ENCODE data around the gene SPAG7. TPM values are rescaled to one million over a fixed set of nuclear protein-coding genes. Genes with fewer than 3 reads are reported as not detected.

The SPAG7 gene
- total RNA-seq, 1 experiment from 2014 or later, result 56.3 TPM

DNA sequence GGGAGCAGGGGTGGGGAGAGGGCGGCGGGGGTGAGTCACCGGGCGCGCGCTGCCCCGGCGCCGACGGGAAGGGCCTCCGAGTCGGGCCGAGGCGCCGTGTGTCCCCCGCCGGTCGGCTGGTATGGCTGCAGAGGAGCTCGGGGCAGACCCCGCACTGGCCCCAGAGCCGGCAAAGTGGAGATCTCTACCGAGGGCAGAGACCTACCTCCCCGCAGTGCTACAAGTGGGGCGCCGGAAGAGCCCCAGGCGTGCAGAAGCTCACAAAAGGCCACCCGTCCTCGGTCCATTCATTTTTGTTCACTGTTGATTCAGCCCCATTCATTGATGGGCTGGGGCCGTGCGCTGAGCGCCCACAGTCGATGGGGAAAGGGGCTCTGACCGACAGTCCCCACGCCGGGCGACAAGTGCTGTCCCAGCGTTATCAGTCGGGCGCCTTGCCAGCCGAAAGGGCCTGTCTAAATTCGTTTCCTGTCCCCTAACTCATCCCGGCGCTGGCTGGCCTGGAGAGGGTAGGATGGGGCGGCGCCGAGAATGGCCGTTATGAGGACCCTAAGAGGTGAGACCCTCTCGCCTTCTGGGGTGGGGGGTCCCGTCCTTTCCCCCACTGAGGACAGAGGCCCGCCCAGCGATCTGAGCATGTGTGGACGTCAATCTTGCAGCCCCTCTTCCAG lies 17.4 kb downstream of the SPAG7 start:
- DNase-seq (ENCODE audit: low read depth), result no peak

GRCh38 chr17:4949321-4950074 lies 18.1 kb downstream of the SPAG7 start:
- DNase-seq (ENCODE audit: low read depth), result peak; percentile 83

- peak; percentile 96 for DNase-seq (ENCODE audit: low read depth)
These were observed 18.7 kb downstream of the SPAG7 start for GRCh38 chr17:4948931-4949320.

DNA sequence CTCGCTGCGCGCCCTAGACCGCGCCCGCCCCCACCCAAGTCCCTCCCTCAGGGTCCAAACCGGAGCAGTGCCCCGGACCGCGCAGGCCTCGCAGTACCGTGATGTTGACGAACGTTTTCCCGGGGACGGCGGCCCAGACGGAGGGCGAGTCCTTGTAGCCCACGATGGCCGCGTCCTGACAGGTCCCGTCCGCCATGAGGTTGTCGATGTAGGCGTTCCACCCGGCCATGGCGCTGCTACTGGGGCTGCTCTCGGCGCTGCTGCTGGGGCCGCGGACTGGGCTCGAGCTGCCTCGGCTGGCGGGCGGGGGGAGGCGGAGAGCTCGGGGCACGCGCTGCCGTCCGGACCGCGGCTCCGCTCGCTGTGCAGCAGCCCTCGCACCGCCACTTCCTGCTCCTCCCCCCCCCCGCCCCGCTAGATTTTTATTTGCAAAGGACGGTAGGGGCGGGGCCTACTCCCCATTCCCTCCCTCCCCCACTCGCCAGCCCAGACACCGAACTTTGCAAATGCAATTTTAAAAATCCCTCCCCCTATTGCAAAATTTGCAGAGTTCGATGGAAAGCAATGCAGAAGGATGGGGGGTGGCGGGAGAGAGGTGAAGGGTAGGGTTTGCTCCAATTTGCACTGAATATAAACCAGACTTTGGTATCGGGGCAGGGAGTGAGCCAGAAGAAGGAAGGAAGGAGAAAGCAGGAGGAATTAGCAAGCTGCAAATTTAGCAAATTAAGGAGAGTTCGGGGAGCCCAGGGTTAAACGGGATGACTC lies 19.3 kb downstream of the SPAG7 start, which contains the start of gene PFN1:
Gene PFN1, minus strand, starts transcription at position 365 of the 765 bp plus-strand sequence. Its CDS starts 136 bp downstream, at position 229.
- peak; percentile 91 for DNase-seq (ENCODE audit: low read depth)

DNA sequence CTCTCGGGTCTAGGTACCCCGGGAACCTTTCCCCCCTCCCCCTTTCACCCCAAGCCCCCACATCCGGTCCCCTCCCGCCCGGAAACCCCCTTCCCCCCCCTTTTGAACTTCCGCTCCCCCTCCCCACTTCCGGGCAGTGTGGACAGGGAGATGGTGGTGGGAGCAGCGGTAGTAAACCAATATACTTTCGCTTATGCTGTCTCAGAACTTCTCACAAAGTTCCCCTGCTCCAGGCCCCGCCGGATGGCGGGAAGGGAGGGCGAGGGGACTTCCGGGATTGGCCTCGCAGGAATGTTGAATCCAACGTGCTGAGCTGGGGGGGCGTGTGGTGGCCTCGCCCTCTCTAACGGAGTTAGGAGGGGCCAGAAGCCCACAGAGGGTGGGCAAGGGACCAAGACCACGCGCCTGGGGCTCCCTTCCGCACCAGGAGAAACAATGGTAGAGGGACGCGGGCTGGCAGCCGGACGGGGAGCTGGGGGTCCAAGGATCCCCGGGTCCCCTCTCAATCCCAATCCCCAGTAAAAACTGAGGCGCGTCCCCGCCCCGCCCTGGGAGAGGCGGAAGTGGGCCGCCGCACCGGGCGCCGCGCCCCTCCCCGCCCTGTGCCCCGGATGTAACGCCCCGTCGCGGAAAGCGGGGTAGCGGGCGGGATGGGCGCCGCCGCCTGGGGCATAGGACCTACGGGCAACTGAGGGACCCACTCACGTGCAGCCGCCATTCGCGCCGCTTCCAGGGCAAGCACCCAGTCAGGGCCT lies 20.0 kb downstream of the SPAG7 start:
- DNase-seq (ENCODE audit: low read depth), result peak; percentile 72

DNA sequence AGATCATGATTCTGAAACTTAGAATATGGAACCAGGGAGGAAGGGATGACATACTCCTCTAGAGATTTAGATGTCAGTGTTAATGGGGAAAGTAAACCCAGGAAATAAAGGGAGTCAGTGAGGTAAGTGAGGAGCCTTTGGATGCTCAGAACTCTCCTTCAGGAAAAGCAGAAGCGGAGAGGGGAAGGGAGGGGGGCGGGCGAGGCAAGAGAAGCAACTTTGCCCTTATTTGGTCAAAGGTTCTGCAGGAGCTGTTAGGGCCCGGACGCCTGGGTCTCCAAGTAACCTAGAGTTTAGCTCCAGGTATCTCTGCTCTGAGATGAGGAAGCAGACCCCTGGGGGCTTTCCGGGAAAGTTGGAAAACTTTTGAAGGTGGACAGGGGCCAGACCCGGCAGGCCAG lies 20.6 kb downstream of the SPAG7 start:
- DNase-seq (ENCODE audit: low read depth), result no peak

GRCh38 chr17:4946312-4946976 lies 21.2 kb downstream of the SPAG7 start:
- no peak for DNase-seq (ENCODE audit: low read depth)

DNA sequence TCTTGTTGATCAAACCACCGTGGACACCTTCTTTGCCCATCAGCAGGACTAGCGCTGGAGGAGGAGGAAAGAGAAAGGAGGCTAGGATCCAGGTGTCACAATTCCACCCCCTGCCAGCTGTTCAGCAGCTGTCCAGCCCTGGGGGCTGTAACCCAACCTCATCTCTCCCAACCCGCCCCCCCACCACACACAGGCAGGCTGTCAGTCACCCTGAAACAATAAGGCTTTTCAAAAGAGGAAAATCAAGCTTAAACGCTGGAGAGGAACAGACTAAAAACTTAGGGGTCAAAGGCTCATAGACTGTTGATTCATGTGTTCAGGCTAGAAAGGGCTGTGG lies 21.7 kb downstream of the SPAG7 start:
- no peak for DNase-seq (ENCODE audit: low read depth)

DNA sequence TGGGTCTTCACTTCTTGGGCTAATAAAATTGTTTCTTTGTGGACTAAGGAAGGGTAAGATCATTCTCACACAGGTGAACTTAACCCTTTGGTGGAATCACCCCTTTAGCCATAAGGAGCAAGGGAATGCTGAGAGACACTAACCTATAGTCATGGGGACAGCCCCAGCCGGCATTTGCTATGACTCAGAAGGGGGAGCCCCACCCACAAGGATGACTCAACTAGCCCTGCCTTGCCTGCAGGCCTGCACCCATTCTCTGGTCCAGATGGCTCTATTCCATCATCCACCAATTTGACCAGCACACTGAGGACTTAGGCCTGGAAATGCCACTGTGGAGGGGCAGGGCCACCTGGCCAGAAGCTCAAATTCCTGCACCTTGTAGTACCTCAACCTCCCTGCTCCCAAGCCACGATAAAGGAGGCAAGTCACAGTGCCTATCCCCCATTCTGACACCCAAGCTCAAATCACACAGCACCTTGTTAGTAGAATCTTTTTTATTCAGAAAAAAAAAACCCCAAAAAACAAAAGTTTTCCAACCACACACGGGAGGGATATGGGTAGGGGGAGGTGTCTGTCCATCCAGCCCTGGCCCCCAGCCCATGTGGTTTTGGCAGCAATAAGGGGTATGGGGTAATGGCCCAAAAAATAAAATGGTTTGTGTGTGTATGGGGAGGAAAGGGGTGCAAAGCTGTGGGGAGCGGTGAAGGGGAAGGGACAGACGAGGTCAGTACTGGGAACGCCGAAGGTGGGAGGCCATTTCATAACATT lies 22.3 kb downstream of the SPAG7 start:
- peak; percentile 95 for DNase-seq (ENCODE audit: low read depth)

GRCh38 chr17:4944554-4945175 lies 23.0 kb downstream of the SPAG7 start:
- no peak for DNase-seq (ENCODE audit: low read depth)

- no peak for DNase-seq (ENCODE audit: low read depth)
These were observed 23.5 kb downstream of the SPAG7 start for GRCh38 chr17:4944163-4944553.

GRCh38 chr17:4942760-4943508 lies 24.7 kb downstream of the SPAG7 start:
- no peak for DNase-seq (ENCODE audit: low read depth)

GRCh38 chr17:4941319-4941610 lies 26.4 kb downstream of the SPAG7 start:
- DNase-seq (ENCODE audit: low read depth), result no peak

- no peak for DNase-seq (ENCODE audit: low read depth)
These were observed 26.9 kb downstream of the SPAG7 start for GRCh38 chr17:4940555-4941318.

DNA sequence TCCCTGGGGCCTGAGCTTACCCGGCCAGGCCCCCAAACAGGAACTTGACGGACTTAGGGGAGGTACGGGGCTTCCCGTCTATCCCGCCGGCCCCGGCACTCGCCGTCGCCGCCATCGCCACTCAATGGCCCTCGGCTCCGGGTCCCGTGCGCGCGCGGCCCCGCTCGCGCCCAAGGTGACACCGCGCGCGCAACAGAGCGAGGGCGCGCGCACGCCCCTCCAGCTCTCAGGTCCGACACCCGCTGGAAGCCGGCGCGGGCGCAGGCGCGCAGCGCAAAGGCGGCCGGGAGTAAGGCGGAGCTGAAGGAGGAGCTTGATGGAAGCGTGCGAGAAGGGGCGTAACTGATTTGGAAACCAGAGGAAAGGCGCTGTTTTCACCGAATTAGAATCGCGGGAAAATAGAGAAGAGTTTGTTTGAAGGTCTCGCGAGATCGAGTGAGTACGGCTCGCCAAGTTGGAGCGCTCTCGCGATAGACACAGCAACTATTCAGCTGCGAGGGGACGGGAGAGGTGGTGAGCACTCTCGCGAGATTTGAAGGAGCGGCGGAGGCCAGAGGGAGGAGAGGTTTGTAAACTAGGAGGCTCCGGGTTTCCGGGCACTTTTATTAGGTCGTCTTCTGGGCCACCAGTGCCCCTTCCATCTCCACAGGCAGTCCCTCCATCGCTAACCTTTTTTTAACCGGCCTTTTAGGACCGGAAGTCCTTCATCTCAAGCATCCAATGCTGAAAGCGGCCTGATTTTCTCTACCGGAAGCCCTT lies 27.6 kb downstream of the SPAG7 start, which contains the start of the genes RNF167 and SLC25A11:
Gene RNF167, plus strand, starts transcription at position 473 of the 759 bp plus-strand sequence. CDS start 642 bp downstream, outside the sequence.
Gene SLC25A11, minus strand, starts transcription at position 251 of the 759 bp plus-strand sequence. Its CDS starts 136 bp downstream, at position 115.
- peak; percentile 99 for DNase-seq (ENCODE audit: low read depth)

GRCh38 chr17:4939546-4939795 lies 28.1 kb downstream of the SPAG7 start:
- no peak for DNase-seq (ENCODE audit: low read depth)

DNA sequence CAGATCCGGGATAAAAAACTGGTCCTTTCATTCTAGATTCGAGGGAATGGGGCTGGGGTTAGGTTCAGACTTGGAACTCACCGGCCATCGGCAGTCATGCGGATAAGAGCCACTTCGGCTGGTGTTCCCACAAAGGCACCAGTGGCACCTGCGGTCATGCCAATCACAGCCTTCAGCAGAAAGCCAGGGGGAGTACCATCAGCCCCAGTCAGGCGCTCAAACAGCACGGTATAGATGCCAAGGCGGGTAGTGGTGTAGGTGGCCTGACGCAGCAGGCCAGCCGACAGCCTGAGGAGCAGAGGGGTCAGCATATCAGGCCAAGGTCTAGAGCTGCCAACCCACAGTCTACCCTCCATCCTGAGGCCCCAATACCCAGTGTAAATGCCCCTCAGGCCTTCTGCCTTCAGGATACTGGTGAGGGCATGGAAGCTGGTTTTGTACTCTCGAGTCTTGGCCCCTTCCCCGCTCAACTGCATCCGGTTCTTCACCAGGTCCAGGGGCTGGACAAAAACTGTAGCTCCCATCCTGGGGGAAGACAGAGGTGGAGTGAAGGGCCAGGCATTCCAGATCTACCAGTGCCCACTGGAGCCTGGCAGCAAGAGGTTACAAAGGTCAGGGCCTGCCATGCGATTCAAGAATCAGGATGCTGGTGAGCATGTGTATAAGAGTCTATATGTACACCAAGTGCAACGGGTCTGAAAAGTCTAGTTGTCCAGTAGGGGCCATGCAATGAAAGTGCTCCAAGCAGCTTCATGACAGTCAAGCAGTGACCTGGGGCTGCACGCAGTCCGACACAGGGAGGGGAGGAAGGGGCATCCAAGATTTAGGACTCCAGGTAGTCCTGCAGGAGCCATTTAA lies 28.7 kb downstream of the SPAG7 start:
- DNase-seq (ENCODE audit: low read depth), result no peak
